Endometrial microvascular endothelial cells (primary cell): ENCODE measurements around the gene SLC35A1. TPM values are rescaled to one million over a fixed set of nuclear protein-coding genes. Genes with fewer than 3 reads are reported as not detected.

Source experiments
- total RNA-seq: library from RNA; depleted of rRNA; stranded (reverse); fragments of >200 nt; gene quantifications from one replicate; pipeline ENCODE4 v1.2.3, GENCODE V29; 2015; ENCODE audit errors: inconsistent ontology term

SLC35A1 gene
- total RNA-seq, 1 donor from 2014 or later: 11.9 TPM

Other genes starting within 250 kb of the SLC35A1 start
- 2.7 TPM for gene SMIM8, start 150.4 kb upstream of the SLC35A1 start, total RNA-seq
- not detected for gene GJB7, start 143.7 kb upstream of the SLC35A1 start, total RNA-seq
- gene C6orf163, start 128.2 kb upstream of the SLC35A1 start, total RNA-seq: 0.19 TPM
- gene CFAP206, start 65.0 kb upstream of the SLC35A1 start, total RNA-seq: not detected
- gene RARS2, start 117.0 kb downstream of the SLC35A1 start, total RNA-seq: 26.7 TPM
- 21.6 TPM for gene ORC3, start 117.2 kb downstream of the SLC35A1 start, total RNA-seq
- gene AKIRIN2, start 229.3 kb downstream of the SLC35A1 start, total RNA-seq: 23.5 TPM